ENCODE data around the gene OVCH2.
A peak's percentile ranks its signal among the peaks of the same experiment; 100 is the strongest.
"Not testable (repeated sequence)": the region's sequence is repeated elsewhere in the genome, so short reads cannot be mapped to it uniquely, and the experiment has no call there.

Gene OVCH2, protein sequence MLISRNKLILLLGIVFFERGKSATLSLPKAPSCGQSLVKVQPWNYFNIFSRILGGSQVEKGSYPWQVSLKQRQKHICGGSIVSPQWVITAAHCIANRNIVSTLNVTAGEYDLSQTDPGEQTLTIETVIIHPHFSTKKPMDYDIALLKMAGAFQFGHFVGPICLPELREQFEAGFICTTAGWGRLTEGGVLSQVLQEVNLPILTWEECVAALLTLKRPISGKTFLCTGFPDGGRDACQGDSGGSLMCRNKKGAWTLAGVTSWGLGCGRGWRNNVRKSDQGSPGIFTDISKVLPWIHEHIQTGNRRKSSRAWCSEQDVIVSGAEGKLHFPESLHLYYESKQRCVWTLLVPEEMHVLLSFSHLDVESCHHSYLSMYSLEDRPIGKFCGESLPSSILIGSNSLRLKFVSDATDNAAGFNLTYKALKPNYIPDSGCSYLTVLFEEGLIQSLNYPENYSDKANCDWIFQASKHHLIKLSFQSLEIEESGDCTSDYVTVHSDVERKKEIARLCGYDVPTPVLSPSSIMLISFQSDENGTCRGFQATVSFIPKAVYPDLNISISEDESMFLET

GRCh38 chr11:7706377-7706776 is at the start of gene OVCH2:
TSS of gene OVCH2 (minus strand) at chr11:7706477. CDS start at chr11:7706394, 83 bp downstream.
- no peak for DNase-seq

GRCh38 chr11:7749456-7749855 is 43.2 kb upstream of the OVCH2 start:
- no peak for DNase-seq

- DNase-seq, result not testable (repeated sequence)
Observed at GRCh38 chr11:7734767-7735166, 28.5 kb upstream of the OVCH2 start.

DNA sequence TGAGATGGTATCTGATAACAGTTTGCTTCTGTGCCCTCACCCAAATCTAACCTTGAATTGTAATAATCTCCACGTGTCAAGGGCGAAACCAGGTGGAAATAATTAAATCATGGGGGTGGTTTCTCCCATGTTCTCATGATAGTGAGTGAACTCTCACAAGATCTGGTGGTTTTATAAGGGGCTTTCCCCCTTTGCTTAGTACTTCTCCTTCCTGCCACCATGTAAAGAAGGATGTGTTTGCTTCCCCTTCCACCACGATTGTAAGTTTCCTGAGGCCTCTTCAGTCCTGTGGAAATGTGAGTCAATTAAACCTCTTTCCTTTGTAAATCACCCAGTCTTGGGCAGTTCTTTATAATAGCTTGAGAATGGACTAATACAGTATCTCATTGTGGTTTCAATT is 8.5 kb upstream of the OVCH2 start:
- DNase-seq, result no peak

DNA sequence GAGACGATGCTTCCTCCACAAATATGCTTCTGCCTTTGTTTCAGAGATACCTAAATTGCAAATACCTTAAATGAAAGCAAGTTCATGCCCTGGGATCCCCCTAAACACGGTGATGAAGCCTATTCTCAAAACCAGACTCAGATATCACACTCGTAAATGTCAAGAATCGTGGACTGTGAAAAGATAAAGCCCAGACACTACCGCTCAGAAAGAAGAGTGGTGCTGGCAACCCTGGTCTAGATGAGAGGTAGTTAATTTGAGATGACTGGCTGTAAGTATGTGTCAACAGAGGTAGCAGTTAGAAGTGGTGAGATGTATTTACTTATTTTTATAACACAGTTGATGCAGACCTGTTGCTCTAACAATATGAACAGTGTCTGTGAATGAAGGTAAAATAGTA is 2.5 kb downstream of the OVCH2 start:
- DNase-seq, result no peak

- DNase-seq, result no peak
Observed at GRCh38 chr11:7696424-7696823, 9.9 kb downstream of the OVCH2 start.

- no peak for DNase-seq
Observed at GRCh38 chr11:7694235-7694634, 12.0 kb downstream of the OVCH2 start.

GRCh38 chr11:7692426-7692825 is 13.9 kb downstream of the OVCH2 start:
- DNase-seq, result no peak

DNA sequence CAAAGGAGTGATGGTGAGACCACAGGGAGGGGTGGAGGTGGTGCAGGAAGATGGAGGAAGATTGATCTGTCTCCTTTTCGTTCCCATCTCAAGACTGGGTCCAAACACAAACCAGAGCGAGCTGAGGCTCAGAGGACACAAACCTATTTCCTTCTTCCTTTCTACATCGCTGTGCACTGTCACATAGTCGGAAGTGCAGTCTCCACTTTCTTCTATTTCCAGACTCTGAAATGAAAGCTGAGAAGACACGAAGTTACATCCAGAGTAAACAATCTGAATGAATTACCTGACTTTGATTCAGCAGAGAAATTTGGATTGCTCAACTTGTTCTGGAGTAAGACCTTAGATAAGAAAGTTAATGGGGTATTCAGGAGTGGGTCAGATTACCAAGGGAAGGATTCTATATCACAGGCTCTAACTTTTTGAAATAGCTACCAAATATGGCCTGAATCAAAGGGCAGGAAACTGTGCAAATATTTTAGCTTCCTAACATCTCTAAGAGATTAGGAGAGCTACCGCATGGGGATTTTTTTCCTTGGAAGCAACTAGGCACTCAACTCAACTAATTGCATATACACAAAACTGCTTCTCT is 14.4 kb downstream of the OVCH2 start:
- DNase-seq, result no peak

- DNase-seq, result no peak
Observed at GRCh38 chr11:7690648-7691047, 15.6 kb downstream of the OVCH2 start.

- DNase-seq, result no peak
Observed at GRCh38 chr11:7689239-7689638, 17.0 kb downstream of the OVCH2 start.

DNA sequence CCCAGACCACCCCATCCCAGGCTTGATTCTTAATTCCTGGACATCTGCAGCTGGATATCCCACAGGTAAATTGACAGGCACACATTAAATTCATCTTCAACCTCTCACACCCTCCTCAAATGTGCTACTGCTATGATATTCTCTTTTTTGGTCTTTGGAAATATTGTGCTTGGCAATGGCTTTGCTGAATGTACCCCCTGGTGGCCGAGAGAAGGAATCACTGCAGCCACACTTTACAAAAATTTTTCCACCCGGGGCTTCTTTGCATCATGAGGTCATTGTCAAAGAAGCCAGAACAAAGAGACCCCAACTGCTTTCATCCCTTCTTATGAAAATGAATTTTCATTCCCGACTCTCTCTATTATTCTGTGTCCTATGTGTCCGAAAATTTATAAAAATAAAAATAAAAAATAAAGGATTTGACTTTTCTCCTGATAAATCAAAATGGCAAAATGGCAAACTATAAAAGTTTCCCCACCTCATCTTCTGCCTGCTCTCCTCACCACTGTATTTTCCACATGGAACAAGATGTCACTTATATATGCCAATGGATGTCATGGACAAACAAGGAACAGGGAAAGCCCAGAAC is 17.9 kb downstream of the OVCH2 start:
- peak; percentile 22 for DNase-seq

- DNase-seq, result no peak
Observed at GRCh38 chr11:7687386-7687785, 18.9 kb downstream of the OVCH2 start.

GRCh38 chr11:7686761-7687160 is 19.5 kb downstream of the OVCH2 start:
- DNase-seq, result no peak

DNA sequence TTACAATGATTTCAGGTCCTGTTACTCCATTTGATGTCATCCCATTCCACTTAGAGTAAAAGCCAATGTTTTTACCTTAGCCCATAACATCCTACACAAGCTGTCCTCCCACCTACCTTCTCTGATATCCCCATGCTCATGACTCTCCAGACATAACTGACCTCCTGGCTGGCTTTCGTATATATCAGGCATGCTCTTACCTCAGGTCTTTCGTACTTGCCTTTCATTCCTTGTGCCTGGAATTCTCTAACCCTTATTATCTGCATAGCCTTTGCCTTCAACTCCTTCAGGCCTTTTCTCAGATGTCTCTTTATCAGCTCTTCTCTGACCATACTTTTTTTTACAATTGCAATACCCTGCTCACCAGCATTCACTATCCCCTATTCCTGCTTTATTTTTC is 22.7 kb downstream of the OVCH2 start:
- DNase-seq, result no peak

GRCh38 chr11:7677796-7678201 is 28.5 kb downstream of the OVCH2 start:
- DNase-seq, result no peak

DNA sequence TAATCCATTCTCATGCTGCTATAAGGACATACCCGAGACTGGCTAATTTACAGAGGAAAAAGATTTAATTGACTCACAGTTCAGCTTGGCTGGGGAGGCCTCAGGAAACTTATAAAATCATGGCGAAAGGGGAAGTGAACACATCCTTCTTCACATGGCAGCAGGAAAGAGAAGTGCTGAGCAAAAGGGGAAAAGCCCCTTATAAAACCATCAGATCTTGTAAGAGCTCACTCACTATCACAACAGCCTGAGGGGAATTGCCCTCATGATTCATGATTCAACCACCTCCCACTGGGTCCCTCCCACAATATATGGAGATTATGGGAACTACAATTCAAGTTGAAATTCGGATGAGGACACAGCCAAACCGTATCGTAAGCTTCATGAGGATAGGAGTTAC is 29.2 kb downstream of the OVCH2 start:
- no peak for DNase-seq

GRCh38 chr11:7675631-7676030 is 30.6 kb downstream of the OVCH2 start:
- no peak for DNase-seq

- no peak for DNase-seq
Observed at GRCh38 chr11:7673724-7674434, 32.4 kb downstream of the OVCH2 start.

GRCh38 chr11:7672960-7673723 is 33.1 kb downstream of the OVCH2 start, which contains the start of gene CYB5R2:
TSS of gene CYB5R2 (minus strand) at chr11:7673500. CDS start at chr11:7672825, 675 bp downstream.
- DNase-seq, result no peak

- DNase-seq, result no peak
Observed at GRCh38 chr11:7672276-7672959, 33.9 kb downstream of the OVCH2 start.

Measured in CD4-positive, alpha-beta T cell treated with Interleukin-21 for 1 hour (primary cell).